Measurements from ENCODE around the gene AKAP7.
"Not testable (repeated sequence)": the region's sequence is repeated elsewhere in the genome, so short reads cannot be mapped to it uniquely, and the experiment has no call there.

AKAP7 gene

GRCh38 chr6:131258816-131259476 lies 123.7 kb downstream of the AKAP7 start:
- POLR2A ChIA-PET = no interaction called here
- DNase-seq = no peak
- H3K4me1 ChIP-seq (ENCODE audit: control extremely low read depth in 1 of 4, control insufficient read depth in 4 of 4, insufficient read depth in 4 of 4, low read length in 3 of 4) = peaks cover 0 to 9% (median 5%) of the 10 kb centered on the region in 4 experiments
- no peak overlapping the region for H3K4me3 ChIP-seq (ENCODE audit: control insufficient read depth in 1 of 7, extremely low read depth in 1 of 7, insufficient read depth in 4 of 7, low read depth in 2 of 7, low read length in 6 of 7)
- no peak overlapping the region for H3K27ac ChIP-seq (ENCODE audit: insufficient read depth in 1 of 2, low read depth in 1 of 2, low read length in 2 of 2, poor library complexity in 1 of 2, severe bottlenecking in 2 of 2)
- WGBS (ENCODE audit: insufficient coverage) = 100% methylated on average over 1 of the region's 4 CpGs
- H3K27me3 ChIP-seq (replicated peaks in 2 of 5; ENCODE audit: control insufficient read depth in 4 of 5, insufficient read depth in 5 of 5, low read length in 4 of 5) = no peaks in the 10 kb centered on the region
- peaks cover 0 to 3% (median 2%) of the 10 kb centered on the region in 5 experiments for H3K9me3 ChIP-seq (ENCODE audit: control extremely low read depth in 1 of 5, control insufficient read depth in 4 of 5, insufficient read depth in 2 of 5, low read depth in 1 of 5, low read length in 4 of 5)
- H3K36me3 ChIP-seq (ENCODE audit: control insufficient read depth in 4 of 4, insufficient read depth in 4 of 4, low read length in 3 of 4) = peaks cover 0 to 2% (median 0%) of the 10 kb centered on the region in 4 experiments
- CTCF ChIA-PET = interaction anchor here (1.0 kb wide), 1 partner anchor 16 kb away, joined by 3 read pairs; no protein-coding TSS in a partner anchor

- 100% methylated on average over 1 of the region's 6 CpGs for WGBS (ENCODE audit: insufficient coverage)
- H3K27me3 ChIP-seq (replicated peaks in 2 of 5; ENCODE audit: control insufficient read depth in 4 of 5, insufficient read depth in 5 of 5, low read length in 4 of 5); H3K9me3 ChIP-seq (ENCODE audit: control extremely low read depth in 1 of 5, control insufficient read depth in 4 of 5, insufficient read depth in 2 of 5, low read depth in 1 of 5, low read length in 4 of 5); H3K27ac ChIP-seq (ENCODE audit: insufficient read depth in 1 of 2, low read depth in 1 of 2, low read length in 2 of 2, poor library complexity in 1 of 2, severe bottlenecking in 2 of 2); POLR2A ChIA-PET; H3K4me3 ChIP-seq (ENCODE audit: control insufficient read depth in 1 of 7, extremely low read depth in 1 of 7, insufficient read depth in 4 of 7, low read depth in 2 of 7, low read length in 6 of 7); CTCF ChIA-PET; H3K36me3 ChIP-seq (ENCODE audit: control insufficient read depth in 4 of 4, insufficient read depth in 4 of 4, low read length in 3 of 4); DNase-seq; H3K4me1 ChIP-seq (ENCODE audit: control extremely low read depth in 1 of 4, control insufficient read depth in 4 of 4, insufficient read depth in 4 of 4, low read length in 3 of 4): not testable (repeated sequence)
Measured at GRCh38 chr6:131260960-131261359, 125.7 kb downstream of the AKAP7 start.

DNA sequence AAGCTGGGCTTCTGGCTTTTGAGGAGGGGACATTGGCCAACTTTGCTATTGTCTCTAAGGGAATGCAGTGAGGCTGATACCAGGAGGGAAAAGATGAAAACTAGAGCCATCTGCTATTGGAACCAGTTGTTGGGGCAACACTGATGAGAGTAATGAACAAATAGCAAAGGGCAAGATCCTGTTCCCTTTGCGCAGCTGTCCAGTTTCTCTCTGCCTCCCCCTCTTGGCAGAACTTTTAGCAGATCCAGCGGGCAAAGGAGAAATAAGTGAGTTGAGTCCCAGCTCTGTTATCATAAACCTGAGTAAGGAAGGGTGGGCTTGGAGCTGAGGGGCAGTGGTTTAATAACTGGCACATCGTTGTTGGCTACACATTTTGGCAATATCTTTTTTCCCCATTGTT lies 126.8 kb downstream of the AKAP7 start:
- ChIA-PET POLR2A (no interaction called here), CTCF (no interaction called here)
- H3K27me3 ChIP-seq (replicated peaks in 2 of 5; ENCODE audit: control insufficient read depth in 4 of 5, insufficient read depth in 5 of 5, low read length in 4 of 5) = no peaks in the 10 kb centered on the region
- H3K9me3 ChIP-seq (ENCODE audit: control extremely low read depth in 1 of 5, control insufficient read depth in 4 of 5, insufficient read depth in 2 of 5, low read depth in 1 of 5, low read length in 4 of 5) = peaks cover 0 to 3% (median 2%) of the 10 kb centered on the region in 5 experiments
- peaks cover 0 to 4% (median 0%) of the 10 kb centered on the region in 4 experiments for H3K36me3 ChIP-seq (ENCODE audit: control insufficient read depth in 4 of 4, insufficient read depth in 4 of 4, low read length in 3 of 4)
- no peak overlapping the region for H3K4me3 ChIP-seq (ENCODE audit: control insufficient read depth in 1 of 7, extremely low read depth in 1 of 7, insufficient read depth in 4 of 7, low read depth in 2 of 7, low read length in 6 of 7)
- no peaks in the 10 kb centered on the region for H3K4me1 ChIP-seq (ENCODE audit: control extremely low read depth in 1 of 4, control insufficient read depth in 4 of 4, insufficient read depth in 4 of 4, low read length in 3 of 4)
- no peak overlapping the region for H3K27ac ChIP-seq (ENCODE audit: insufficient read depth in 1 of 2, low read depth in 1 of 2, low read length in 2 of 2, poor library complexity in 1 of 2, severe bottlenecking in 2 of 2)
- DNase-seq = no peak
- 100% methylated on average over 2 of the region's 3 CpGs for WGBS (ENCODE audit: insufficient coverage)

DNA sequence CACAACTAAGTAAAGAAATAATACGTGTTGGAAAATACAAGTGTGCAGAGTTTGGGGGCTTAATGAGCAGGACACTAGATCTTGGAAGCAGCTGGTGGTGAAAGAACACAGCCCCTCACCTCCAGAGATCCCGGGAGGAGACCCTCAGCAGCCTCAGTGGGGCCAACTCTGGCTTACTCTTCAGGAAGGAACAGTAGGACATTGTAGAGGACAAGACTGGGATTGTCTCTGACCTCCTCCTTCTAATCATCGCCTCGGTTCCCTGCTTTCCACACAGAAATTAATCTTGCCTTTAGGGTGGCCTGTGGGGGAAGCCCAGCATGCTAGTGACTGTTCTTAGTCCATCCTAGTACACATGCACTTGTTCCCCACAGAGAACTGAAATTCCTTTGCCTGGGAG lies 130.7 kb downstream of the AKAP7 start:
- POLR2A ChIA-PET = no interaction called here

DNA sequence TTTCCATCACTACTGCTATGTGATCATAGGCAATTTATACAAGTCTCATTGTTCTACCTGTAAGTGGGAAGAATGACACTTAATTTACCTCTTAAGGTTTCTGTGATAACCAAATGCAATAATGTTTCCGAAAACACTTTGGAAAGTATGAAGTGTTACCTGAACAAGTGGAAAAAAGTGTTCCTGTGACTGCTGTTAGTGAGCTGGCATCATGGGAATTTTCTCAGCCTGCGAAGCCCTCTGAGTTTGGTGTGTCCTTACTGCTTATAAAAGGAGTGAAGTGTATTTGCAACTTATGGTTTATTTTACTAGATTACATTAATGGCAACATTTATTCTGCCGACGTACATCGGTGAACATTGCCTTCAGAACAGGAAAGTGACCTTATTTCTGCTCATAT lies 133.0 kb downstream of the AKAP7 start:
- 100% methylated on average over 1 of the region's 5 CpGs for WGBS (ENCODE audit: insufficient coverage)
- ChIA-PET CTCF (no interaction called here), POLR2A (no interaction called here)
- Histone ChIP-seq H3K36me3 (ENCODE audit: control insufficient read depth in 4 of 4, insufficient read depth in 4 of 4, low read length in 3 of 4) (peaks cover 0 to 14% (median 1%) of the 10 kb centered on the region in 4 experiments), H3K4me3 (ENCODE audit: control insufficient read depth in 1 of 7, extremely low read depth in 1 of 7, insufficient read depth in 4 of 7, low read depth in 2 of 7, low read length in 6 of 7) (no peak overlapping the region), H3K27me3 (replicated peaks in 2 of 5; ENCODE audit: control insufficient read depth in 4 of 5, insufficient read depth in 5 of 5, low read length in 4 of 5) (no peaks in the 10 kb centered on the region), H3K4me1 (ENCODE audit: control extremely low read depth in 1 of 4, control insufficient read depth in 4 of 4, insufficient read depth in 4 of 4, low read length in 3 of 4) (peaks cover 0 to 3% (median 0%) of the 10 kb centered on the region in 4 experiments), H3K27ac (ENCODE audit: insufficient read depth in 1 of 2, low read depth in 1 of 2, low read length in 2 of 2, poor library complexity in 1 of 2, severe bottlenecking in 2 of 2) (no peak overlapping the region), H3K9me3 (ENCODE audit: control extremely low read depth in 1 of 5, control insufficient read depth in 4 of 5, insufficient read depth in 2 of 5, low read depth in 1 of 5, low read length in 4 of 5) (peaks cover 0 to 9% (median 2%) of the 10 kb centered on the region in 5 experiments)
- no peak for DNase-seq

More for the DNA sequence above, 130.7 kb downstream of the AKAP7 start:
- CTCF ChIA-PET = interaction anchor here (1.5 to 1.8 kb wide), 2 partner anchors 13 to 15 kb away, joined by 3 to 4 read pairs; no protein-coding TSS in a partner anchor
- 97% methylated on average over 3 of the region's 4 CpGs for WGBS (ENCODE audit: insufficient coverage)
- Histone ChIP-seq H3K9me3 (ENCODE audit: control extremely low read depth in 1 of 5, control insufficient read depth in 4 of 5, insufficient read depth in 2 of 5, low read depth in 1 of 5, low read length in 4 of 5) (peaks cover 0 to 11% (median 2%) of the 10 kb centered on the region in 5 experiments), H3K4me3 (ENCODE audit: control insufficient read depth in 1 of 7, extremely low read depth in 1 of 7, insufficient read depth in 4 of 7, low read depth in 2 of 7, low read length in 6 of 7) (no peak overlapping the region), H3K36me3 (ENCODE audit: control insufficient read depth in 4 of 4, insufficient read depth in 4 of 4, low read length in 3 of 4) (peaks cover 0 to 15% (median 1%) of the 10 kb centered on the region in 4 experiments), H3K4me1 (ENCODE audit: control extremely low read depth in 1 of 4, control insufficient read depth in 4 of 4, insufficient read depth in 4 of 4, low read length in 3 of 4) (peaks cover 0 to 3% (median 0%) of the 10 kb centered on the region in 4 experiments), H3K27ac (ENCODE audit: insufficient read depth in 1 of 2, low read depth in 1 of 2, low read length in 2 of 2, poor library complexity in 1 of 2, severe bottlenecking in 2 of 2) (no peak overlapping the region), H3K27me3 (replicated peaks in 2 of 5; ENCODE audit: control insufficient read depth in 4 of 5, insufficient read depth in 5 of 5, low read length in 4 of 5) (no peaks in the 10 kb centered on the region)
- DNase-seq = no peak

DNA sequence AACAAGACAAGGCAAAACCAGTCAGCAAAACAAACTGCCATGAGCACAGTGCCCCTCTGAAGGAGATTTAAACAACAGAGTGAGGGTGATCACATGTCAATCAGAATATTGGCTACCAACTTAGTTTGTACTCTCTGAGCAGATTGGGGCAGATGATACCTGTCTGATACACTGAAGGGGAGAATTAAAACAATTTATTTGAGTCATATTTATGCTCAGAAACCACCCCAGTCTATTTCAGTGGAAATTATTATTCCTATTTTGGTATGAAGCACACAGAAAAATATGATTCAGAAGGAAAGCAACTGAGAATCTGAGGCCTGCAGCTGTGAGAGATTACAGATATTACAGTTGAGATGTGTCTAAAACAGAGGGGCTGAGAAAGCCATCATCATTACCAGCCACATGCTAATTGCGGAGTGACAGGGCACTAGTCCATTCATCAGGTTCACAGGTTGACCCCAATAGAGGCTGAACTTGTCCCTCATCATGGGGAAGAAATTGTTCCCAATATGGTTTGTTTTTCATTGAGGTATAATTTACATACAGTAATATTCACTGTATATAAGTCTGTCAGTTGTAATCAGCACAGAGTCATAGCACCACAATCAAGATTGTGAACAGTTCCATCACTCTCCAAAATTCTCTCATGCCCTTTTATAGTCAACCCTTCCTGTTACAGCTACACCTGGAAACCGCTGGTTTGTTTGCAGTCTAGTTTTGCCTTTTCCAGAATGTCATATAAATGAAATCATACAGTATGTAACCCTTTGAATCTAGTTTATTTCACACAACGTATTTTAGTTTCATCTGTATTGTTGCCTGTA lies 134.5 kb downstream of the AKAP7 start:
- H3K36me3 ChIP-seq (ENCODE audit: control insufficient read depth in 4 of 4, insufficient read depth in 4 of 4, low read length in 3 of 4) = peaks cover 0 to 12% (median 1%) of the 10 kb centered on the region in 4 experiments
- WGBS (ENCODE audit: insufficient coverage) = 100% methylated on average over 1 of the region's 3 CpGs
- ChIA-PET POLR2A (no interaction called here), CTCF (no interaction called here)
- no peak overlapping the region for H3K4me3 ChIP-seq (ENCODE audit: control insufficient read depth in 1 of 7, extremely low read depth in 1 of 7, insufficient read depth in 4 of 7, low read depth in 2 of 7, low read length in 6 of 7)
- H3K4me1 ChIP-seq (ENCODE audit: control extremely low read depth in 1 of 4, control insufficient read depth in 4 of 4, insufficient read depth in 4 of 4, low read length in 3 of 4) = peaks cover 0 to 3% (median 0%) of the 10 kb centered on the region in 4 experiments
- no peaks in the 10 kb centered on the region for H3K27me3 ChIP-seq (replicated peaks in 2 of 5; ENCODE audit: control insufficient read depth in 4 of 5, insufficient read depth in 5 of 5, low read length in 4 of 5)
- H3K9me3 ChIP-seq (ENCODE audit: control extremely low read depth in 1 of 5, control insufficient read depth in 4 of 5, insufficient read depth in 2 of 5, low read depth in 1 of 5, low read length in 4 of 5) = peaks cover 0 to 9% (median 2%) of the 10 kb centered on the region in 5 experiments
- no peak overlapping the region for H3K27ac ChIP-seq (ENCODE audit: insufficient read depth in 1 of 2, low read depth in 1 of 2, low read length in 2 of 2, poor library complexity in 1 of 2, severe bottlenecking in 2 of 2)
- no peak for DNase-seq

DNA sequence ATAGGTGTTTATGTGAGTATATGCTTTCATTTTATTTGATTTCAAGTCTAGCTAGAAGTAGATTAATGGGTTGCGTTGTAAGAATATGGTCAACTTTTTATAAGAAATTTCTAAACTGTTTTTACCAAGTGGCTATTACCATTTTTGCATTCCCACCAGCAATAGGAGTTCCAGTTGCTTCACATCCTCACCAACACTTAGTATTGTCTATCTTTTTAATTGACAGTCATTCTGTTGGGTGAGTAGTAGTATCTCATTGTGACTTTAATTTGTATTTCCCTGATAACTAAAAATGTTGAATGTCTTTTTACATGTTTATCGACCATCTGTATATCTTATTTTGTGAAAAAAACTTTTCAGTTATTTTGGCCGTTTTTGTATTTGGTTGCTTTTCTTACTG lies 135.3 kb downstream of the AKAP7 start:
- ChIA-PET POLR2A (no interaction called here), CTCF (no interaction called here)
- Histone ChIP-seq H3K4me1 (ENCODE audit: control extremely low read depth in 1 of 4, control insufficient read depth in 4 of 4, insufficient read depth in 4 of 4, low read length in 3 of 4) (peaks cover 0 to 3% (median 0%) of the 10 kb centered on the region in 4 experiments), H3K27me3 (replicated peaks in 2 of 5; ENCODE audit: control insufficient read depth in 4 of 5, insufficient read depth in 5 of 5, low read length in 4 of 5) (no peaks in the 10 kb centered on the region), H3K9me3 (ENCODE audit: control extremely low read depth in 1 of 5, control insufficient read depth in 4 of 5, insufficient read depth in 2 of 5, low read depth in 1 of 5, low read length in 4 of 5) (peaks cover 0 to 9% (median 2%) of the 10 kb centered on the region in 5 experiments), H3K36me3 (ENCODE audit: control insufficient read depth in 4 of 4, insufficient read depth in 4 of 4, low read length in 3 of 4) (peaks cover 0 to 12% (median 1%) of the 10 kb centered on the region in 4 experiments), H3K4me3 (ENCODE audit: control insufficient read depth in 1 of 7, extremely low read depth in 1 of 7, insufficient read depth in 4 of 7, low read depth in 2 of 7, low read length in 6 of 7) (no peak overlapping the region), H3K27ac (ENCODE audit: insufficient read depth in 1 of 2, low read depth in 1 of 2, low read length in 2 of 2, poor library complexity in 1 of 2, severe bottlenecking in 2 of 2) (no peak overlapping the region)
- WGBS (ENCODE audit: insufficient coverage) = no CpG with 5 or more reads among the region's 3 CpGs
- DNase-seq = no peak

Data from common myeloid progenitor, CD34-positive (primary cell).